ENCODE results near the gene TSPAN14.
"Not testable (repeated sequence)": the region's sequence is repeated elsewhere in the genome, so short reads cannot be mapped to it uniquely, and the experiment has no call there.

The TSPAN14 gene

GRCh38 chr10:80472234-80473095, 18.4 kb downstream of the TSPAN14 start:
- no peak for DNase-seq

- DNase-seq: no peak
Measured at GRCh38 chr10:80473096-80473657, 19.1 kb downstream of the TSPAN14 start.

DNA sequence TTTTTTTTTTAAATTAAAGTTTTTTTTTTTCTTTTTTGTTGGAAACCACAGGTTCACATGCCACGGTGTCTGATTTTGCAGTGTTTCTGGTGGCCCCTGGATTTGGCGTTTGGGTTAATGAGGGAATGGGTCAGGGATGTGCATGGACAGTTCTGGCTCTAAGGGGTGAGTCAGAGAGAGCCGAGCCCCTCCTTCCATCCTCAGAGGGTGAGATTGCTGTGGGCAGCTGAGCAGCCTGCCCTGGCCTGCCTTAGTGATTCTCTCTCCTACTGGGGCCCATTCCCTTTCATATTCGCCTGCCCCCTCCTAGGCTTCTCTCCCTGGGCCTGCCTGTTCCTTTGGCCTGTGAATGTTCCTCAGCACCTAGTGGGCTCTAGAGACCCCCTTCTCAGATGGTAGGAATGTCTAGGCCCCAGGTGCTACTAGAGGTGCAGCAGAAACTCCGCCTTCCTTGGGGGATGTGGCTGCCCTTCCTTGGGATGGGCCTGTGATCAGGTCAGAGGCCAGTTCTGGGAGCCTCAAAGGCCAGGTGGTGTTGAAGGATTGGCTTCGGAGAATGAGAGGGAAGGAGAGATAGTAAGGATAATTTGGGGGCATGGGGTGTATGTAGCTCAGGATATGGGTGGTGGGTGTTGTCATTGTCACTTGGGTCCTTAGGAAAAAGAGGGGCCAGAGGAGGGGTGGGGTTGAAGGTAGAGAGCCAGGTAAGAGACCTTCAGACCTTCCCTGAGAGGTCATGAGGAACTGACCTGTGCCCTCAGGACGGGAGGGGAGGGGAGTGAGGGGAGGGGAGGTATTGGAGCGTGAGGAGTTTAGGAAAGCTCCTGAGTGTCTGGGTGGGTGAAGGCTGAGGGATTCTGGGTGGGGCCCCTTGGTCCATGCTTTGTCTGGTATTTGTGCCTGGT, 19.8 kb downstream of the TSPAN14 start:
- no peak for DNase-seq

- no peak for DNase-seq
Measured at GRCh38 chr10:80474597-80474910, 20.4 kb downstream of the TSPAN14 start.

- no peak for DNase-seq
Measured at GRCh38 chr10:80474941-80475340, 20.8 kb downstream of the TSPAN14 start.

DNA sequence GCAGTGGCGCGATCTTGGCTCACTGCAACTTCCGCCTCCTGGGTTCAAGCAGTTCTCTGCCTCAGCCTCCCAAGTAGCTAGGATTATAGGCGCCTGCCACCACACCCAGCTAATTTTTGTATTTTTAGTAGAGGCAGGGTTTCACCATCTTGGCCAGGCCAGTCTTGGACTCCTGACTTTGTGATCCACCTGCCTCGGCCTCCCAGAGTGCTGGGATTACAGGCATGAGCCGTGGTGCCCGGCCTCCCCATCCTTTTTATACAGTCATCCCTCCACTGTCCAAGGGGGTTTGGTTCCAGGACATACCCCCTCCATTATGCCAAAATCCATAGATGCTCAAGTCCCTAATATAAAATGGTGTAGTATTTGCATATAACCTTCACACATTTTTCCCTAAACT, 21.5 kb downstream of the TSPAN14 start:
- DNase-seq: not testable (repeated sequence)

GRCh38 chr10:80476685-80477084, 22.6 kb downstream of the TSPAN14 start:
- no peak for DNase-seq

GRCh38 chr10:80477813-80478212, 23.7 kb downstream of the TSPAN14 start:
- DNase-seq: no peak

DNA sequence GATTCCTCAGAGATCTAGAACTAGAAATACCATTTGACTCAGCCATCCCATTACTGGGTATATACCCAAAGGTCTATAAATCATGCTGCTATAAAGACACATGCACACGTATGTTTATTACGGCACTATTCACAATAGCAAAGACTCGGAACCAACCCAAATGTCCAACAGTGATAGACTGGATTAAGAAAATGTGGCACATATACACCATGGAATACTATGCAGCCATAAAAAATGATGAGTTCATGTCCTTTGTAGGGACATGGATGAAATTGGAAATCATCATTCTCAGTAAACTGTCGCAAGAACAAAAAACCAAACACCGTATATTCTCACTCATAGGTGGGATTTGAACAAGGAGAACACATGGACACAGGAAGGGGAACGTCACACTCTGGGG, 26.3 kb downstream of the TSPAN14 start:
- not testable (repeated sequence) for DNase-seq

GRCh38 chr10:80480852-80481251, 26.7 kb downstream of the TSPAN14 start:
- DNase-seq: no peak

DNA sequence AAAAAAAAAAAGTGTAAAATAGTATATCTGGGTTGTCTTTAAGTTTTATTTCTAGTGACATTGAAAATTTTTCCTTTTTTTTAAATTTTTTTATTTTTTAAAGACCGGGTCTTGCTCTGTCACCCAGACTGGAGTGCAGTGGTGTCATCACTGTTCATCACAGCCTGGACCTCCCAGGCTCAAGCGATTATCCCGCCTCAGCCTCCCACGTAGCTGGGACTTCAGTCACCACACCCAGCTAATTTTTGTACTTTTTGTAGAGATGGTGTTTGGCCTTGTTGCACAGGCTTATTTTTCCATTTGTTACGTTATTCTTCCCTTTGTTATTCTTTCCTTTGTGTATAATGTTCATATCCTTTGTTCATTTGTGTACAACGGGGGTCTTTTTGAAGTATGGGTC, 30.1 kb downstream of the TSPAN14 start:
- DNase-seq: no peak

DNA sequence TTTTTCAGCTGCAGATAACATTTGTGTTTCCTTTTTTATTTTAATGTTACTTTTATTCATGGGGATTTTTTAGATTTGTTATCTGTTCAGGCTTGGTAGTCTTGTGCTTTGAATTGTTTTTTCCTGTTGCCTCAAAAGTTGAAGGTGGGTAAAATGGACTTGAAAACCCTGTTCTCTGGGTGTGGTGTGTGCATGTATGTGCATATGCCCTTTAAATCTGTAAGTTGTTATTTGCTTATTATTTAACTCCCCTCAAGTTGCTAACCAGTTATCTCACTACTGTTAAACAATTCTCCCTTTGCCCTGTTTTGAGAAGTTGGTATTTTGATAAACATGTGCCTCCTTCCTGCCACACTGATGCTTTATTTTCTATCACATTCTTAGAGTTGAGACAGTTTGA, 30.6 kb downstream of the TSPAN14 start:
- no peak for DNase-seq

GRCh38 chr10:80485076-80485945, 31.2 kb downstream of the TSPAN14 start:
- no peak for DNase-seq

DNA sequence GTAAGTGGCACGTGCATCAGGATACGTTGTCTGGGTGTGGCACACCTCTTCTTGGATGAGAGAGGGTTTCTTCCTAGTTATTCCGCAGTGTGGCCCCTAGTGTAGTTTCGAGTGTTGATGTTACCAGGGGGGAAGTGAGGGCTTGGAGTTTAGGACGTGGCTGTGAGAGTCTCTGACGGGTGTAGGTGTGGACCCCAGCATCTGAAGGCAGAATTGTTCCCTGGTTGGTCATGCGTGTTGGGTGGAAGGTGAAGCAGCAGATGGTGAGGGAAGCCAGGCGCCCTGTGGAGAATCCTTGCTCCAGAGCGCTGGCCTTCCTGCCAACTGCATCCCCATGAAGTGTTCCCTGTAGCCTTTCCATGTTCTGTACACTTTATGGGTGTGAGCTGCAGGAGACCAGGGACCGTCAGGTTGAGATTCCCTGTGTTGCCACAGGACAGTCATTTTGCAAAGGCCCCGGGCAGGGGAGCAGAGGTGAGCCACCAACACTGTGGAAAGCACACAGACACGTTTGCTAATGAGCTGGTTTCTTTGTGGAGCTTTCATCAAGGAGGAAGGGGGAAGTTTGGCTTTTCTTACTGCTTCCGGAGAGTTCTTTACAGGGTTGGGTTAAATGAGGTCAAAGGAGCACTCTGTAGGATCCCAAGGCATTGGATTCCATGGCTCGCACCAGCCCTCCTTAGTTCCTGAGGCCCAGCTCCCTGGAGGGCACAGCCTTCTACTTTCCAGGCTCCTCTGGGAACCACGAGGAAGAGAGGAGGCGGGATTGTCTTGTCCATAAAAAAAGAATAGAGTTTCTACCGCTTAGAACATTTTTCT, 32.0 kb downstream of the TSPAN14 start:
- no peak for DNase-seq

DNA sequence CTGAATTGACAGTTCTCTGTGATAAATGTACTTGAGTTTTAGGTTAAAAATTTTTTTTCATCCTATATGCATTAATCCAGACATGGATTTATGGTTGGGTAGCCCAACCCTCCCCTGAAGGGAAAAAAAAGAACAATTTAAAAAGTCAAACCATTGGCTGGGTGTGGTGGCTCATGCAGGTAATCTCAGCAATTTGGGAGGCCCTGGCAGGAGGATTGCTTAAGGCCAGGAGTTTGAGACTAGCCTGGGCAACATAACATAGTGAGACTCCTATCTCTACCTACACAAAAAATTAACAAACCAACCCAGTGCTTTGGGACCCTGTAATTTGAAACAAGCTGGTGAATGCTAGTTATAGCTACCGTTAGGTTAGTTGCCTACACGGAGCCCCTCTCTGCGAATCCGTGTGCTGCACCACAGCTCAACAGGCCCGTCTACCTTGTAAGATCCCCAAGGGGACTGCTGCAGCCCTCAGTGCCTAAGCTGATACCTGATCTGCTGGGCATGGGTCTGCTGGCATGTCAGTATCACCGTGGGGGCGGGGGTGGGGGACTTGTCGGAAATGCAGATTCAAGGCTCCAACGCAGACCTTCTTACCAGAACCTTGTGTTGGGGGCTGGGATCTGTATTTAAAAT, 32.8 kb downstream of the TSPAN14 start:
- DNase-seq: no peak

- DNase-seq: no peak
Measured at GRCh38 chr10:80487421-80487785, 33.3 kb downstream of the TSPAN14 start.

- no peak for DNase-seq
Measured at GRCh38 chr10:80487791-80488538, 33.9 kb downstream of the TSPAN14 start.

DNA sequence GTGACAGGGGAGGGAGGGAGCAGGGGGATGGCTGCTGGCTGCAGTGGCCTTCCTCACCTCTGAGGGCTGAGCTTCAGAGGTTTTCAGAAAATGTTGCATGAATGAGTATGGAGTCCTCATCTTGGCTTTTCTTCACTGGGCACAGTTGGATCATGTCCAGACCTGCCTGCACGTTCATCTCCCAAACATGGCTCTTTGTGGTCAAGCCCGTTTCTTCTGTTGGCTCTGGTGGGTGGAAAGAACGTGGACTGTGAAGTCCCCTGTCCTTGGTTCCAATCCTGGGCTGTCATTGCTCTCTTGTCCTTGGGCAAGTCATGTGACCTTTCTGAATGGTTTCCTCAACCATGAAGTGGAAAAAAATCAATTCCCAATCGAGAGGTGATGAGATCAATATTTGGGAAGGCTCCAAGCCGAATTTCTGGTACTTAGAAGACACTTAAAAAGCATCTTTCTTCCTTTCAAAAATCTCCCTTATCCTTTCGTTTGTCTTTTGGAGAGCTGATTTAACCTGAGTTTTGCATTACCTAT, 34.5 kb downstream of the TSPAN14 start:
- no peak for DNase-seq

GRCh38 chr10:80489371-80490112, 35.4 kb downstream of the TSPAN14 start:
- DNase-seq: no peak
